GM12874 (cell line): ENCODE results near the gene CHD9NB.

Experiments
- TF ChIP-seq, protein P1 (sequence below): IDR thresholded peaks from 2 replicates; pipeline ENCODE4 v1.5.1; 2011; ENCODE audit warnings: low read depth, mild to moderate bottlenecking, control low read depth, low read length, moderate library complexity; ENCODE audit not compliant: insufficient read depth

The CHD9NB gene

DNA sequence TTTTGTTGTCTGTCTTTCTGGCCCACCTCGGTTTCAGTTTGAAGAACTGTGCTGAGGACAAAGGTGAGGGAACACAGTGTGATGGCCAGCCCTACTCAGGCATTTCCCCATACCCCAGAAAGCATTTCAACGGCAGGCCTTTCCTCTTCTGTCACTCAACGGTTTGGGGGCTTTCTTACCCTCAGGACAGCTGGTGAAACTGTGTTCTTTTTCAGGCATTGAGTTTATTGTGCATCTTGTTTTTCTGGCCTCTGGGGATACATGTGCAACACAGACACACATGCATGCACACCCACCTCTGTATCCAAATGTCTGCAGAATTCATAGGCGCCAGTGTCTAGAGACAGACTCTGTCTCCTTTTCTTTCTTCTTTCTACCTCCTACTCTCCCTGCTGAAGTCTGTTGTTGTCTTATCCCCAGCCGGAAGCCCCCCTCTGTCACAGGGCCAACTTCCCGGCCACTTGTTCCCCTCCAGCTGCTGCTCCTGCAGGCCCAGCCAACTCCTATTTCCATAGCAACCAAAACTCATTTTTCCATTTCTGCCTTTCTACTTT, 19.1 kb upstream of the CHD9NB start:
- TF ChIP-seq, protein P1, sequence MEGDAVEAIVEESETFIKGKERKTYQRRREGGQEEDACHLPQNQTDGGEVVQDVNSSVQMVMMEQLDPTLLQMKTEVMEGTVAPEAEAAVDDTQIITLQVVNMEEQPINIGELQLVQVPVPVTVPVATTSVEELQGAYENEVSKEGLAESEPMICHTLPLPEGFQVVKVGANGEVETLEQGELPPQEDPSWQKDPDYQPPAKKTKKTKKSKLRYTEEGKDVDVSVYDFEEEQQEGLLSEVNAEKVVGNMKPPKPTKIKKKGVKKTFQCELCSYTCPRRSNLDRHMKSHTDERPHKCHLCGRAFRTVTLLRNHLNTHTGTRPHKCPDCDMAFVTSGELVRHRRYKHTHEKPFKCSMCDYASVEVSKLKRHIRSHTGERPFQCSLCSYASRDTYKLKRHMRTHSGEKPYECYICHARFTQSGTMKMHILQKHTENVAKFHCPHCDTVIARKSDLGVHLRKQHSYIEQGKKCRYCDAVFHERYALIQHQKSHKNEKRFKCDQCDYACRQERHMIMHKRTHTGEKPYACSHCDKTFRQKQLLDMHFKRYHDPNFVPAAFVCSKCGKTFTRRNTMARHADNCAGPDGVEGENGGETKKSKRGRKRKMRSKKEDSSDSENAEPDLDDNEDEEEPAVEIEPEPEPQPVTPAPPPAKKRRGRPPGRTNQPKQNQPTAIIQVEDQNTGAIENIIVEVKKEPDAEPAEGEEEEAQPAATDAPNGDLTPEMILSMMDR = no peak

DNA sequence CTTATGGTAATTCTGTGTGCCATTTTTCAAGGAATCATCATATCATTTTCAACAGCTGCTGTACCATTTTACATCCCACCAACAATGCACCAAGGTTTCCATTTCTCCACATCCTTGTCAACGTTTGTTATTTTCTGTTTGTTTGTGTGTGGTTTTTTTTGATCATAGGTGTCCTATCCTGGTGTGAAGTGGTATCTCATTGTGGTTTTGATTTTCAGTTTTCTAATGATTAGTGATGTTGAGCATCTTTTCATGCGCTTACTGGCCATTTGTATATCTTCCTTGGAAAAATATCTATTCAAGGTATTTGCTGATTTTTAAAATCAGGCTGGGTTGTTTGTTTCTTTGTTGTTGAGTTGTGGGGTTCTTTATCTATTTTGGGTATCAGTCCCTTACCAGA, 17.1 kb upstream of the CHD9NB start:
- TF ChIP-seq, protein P1 = no peak

DNA sequence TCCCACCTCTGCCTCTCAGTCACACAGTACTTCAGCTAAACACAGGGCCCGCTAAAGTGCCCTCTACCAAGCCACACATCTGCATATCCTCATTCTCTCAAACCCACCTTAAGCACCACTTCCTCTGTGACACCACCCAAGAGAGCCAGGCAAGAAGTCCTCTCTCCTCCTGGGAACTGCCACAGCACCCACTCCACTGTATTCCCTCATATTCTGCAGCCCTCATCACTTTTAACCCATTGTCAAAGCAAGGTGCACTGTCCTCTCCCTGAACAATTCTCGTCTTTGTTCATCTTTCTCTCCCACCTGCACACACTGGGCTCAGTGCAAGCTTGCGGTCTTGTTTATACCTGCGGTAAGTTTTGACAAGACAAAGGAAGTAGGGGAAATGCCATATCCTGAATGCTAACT, 15.7 kb upstream of the CHD9NB start:
- TF ChIP-seq, protein P1 = no peak

DNA sequence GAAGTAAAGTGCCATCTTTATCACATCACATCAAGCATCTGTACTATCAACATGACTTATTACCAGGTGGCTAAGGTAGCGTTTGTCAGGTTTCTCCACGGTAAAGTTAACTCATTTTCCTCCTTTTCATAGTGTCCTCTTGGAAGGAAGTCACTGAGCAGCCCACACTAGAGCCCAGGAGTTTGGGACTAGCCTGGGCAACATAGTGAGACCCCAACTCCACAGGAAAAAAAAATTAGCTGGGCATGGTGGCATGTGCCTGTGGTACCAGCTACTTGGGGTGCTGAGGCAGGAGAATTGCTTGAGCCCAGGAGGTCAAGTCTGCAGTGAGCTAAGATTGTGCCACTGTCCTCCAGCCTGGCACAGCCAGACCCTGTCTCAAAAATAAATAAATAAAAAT, 15.0 kb upstream of the CHD9NB start:
- TF ChIP-seq, protein P1 = no peak

DNA sequence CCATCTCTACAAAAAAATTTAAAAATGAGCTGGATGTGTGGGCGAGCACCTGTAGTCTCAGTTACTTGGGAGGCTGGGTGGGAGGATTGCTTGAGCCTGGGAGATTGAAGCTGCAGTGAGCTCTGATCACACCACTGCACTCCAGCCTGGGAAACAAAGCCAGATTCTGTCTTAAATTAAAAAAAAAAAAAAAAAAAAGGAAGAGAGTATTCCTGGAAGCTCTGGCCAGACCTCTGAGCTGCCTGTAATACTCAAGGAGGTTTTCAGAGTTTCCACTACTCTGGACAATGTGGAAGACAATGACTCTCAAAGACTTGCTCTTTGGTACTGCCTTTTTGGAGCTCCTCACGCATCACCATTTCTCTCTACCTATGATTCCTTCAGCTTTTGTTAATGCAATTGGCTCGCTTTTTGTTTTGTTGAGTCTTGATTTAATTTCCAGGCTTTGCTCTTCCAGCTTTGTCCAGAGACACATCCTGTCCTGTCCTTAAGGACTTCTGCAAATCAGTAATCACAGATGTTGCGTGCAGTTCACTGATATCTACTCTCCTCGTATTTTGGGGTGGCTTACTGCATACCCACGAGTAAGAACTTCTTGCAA, 12.9 kb upstream of the CHD9NB start:
- TF ChIP-seq, protein P1 = no peak

DNA sequence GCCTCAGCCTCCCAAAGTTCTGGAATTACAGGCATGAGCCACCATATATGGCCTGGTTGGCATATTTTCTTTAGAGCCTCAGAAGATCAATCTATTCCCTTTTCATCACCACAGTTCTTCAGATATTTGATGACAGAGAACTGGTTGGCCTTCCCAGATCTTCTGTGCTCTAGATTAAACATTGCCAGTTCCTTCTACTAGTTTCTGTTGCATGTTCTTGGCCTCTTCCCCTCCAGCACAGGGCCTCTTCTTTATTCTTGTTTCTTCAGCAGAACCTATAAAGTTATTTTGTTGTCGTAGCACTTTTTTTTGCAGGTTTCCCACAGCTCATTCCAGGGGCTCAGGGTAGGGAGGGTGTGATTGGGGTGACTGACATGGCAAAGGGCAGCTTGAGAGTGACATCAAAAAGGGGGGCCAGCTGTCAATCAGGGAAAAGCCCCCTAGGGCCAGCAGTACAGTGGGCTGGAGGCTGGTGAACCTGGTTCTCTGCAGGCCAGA, 11.4 kb upstream of the CHD9NB start:
- TF ChIP-seq, protein P1 = no peak

DNA sequence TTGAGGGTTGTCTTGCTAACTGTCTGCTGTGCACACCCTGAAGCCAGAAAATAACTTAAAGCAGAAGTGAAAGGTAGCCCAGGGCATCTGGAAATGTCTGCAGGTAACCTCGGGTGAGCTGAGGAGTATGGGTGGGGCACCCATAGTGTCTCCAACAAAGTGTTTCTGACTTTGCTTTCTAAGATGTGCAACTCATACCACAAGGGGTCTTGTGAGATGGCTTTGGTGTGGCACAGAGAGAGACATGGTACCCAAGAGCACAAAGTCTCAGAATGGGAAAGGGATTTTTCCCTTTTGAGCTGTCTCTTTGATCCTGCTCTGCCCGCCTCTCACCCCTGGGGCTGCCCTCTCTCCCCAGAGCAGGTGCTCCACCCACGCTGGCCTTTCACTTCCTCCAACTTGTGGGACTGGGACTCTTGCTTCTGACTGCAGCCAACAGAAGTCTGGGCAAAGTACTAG, 9.0 kb upstream of the CHD9NB start:
- TF ChIP-seq, protein P1 = no peak
